Endodermal cell (in vitro differentiated cells): ENCODE results near the gene SLC24A1. TPM values are rescaled to one million over a fixed set of nuclear protein-coding genes. Genes with fewer than 3 reads are reported as not detected.

Experiments used
- DNase-seq: peaks from one replicate; pipeline ENCODE4 v3.0.0-alpha.2; 2017
- H3K27ac ChIP-seq: 2 replicates; pipeline ENCODE4 v1.5.1; 2013; ENCODE audit warnings: mild to moderate bottlenecking, low read depth, low read length, moderate library complexity
- H3K27me3 ChIP-seq: 2 replicates; pipeline ENCODE4 v1.6.1; 2013; ENCODE audit warnings: mild to moderate bottlenecking, low read length, moderate library complexity; ENCODE audit not compliant: insufficient read depth, control insufficient read depth, poor library complexity, severe bottlenecking
- H3K36me3 ChIP-seq: 2 replicates; pipeline ENCODE4 v1.7.0; 2013; ENCODE audit warnings: mild to moderate bottlenecking, low read length, moderate library complexity; ENCODE audit not compliant: control insufficient read depth, insufficient read depth
- H3K4me1 ChIP-seq: one replicate; pipeline ENCODE4 v1.7.0; 2013; ENCODE audit warnings: low read length; ENCODE audit not compliant: control insufficient read depth, insufficient read depth
- H3K4me3 ChIP-seq: 2 replicates; pipeline ENCODE4 v1.5.1; 2013; ENCODE audit warnings: mild to moderate bottlenecking, low read length, moderate library complexity
- H3K9ac ChIP-seq: 2 replicates; pipeline ENCODE4 v1.6.1; 2013; ENCODE audit warnings: mild to moderate bottlenecking, low read length, moderate library complexity; ENCODE audit not compliant: poor library complexity, severe bottlenecking; ENCODE audit errors: extremely low read depth
- H3K9me3 ChIP-seq: 2 replicates; pipeline ENCODE4 v1.6.1; 2013; ENCODE audit warnings: mild to moderate bottlenecking, low read length, moderate library complexity; ENCODE audit not compliant: control insufficient read depth
- H3K27ac Mint-ChIP-seq: 2 replicates; pipeline ENCODE4 v1.8.0; 2020; ENCODE audit warnings: mixed read lengths
- H3K27me3 Mint-ChIP-seq: 2 replicates; pipeline ENCODE4 v1.8.0; 2021; ENCODE audit warnings: mild to moderate bottlenecking, mixed read lengths; ENCODE audit not compliant: insufficient read depth
- H3K36me3 Mint-ChIP-seq: 2 replicates; pipeline ENCODE4 v1.8.0; 2020; ENCODE audit warnings: low read depth, mixed read lengths
- H3K4me1 Mint-ChIP-seq: 2 replicates; pipeline ENCODE4 v1.8.0; 2020; ENCODE audit warnings: mixed read lengths
- H3K4me3 Mint-ChIP-seq: 2 replicates; pipeline ENCODE4 v1.8.0; 2020; ENCODE audit warnings: mild to moderate bottlenecking, moderate library complexity, mixed read lengths
- H3K9me3 Mint-ChIP-seq: 2 replicates; pipeline ENCODE4 v1.8.0; 2020; ENCODE audit warnings: mild to moderate bottlenecking, mixed read lengths
- WGBS, 2 experiments: methylation state at CpG; one replicate each; pipeline versions ENCODE4 v1.1.5 to v1.1.7; 2013; ENCODE audit warnings: missing lambda C conversion rate in 2 of 2, mixed read lengths in 1 of 2; ENCODE audit not compliant: insufficient coverage in 1 of 2, insufficient read length in 1 of 2; 5-methylcytosine and 5-hydroxymethylcytosine counted together
- total RNA-seq, 2 donors: library from RNA; stranded (reverse); fragmentation: NEBNext Ultra II Directional in 1 of 2; extraction: Animal tissue kit (Norgen Biotek cat#: 25700) in 1 of 2; gene quantifications; 2 replicates in 1 of 2; 3 replicates in 1 of 2; pipeline ENCODE4 v1.2.1, GENCODE V29; 2021
- TF ChIP-seq, protein P1 (sequence below): fragments of 200-600 bp; sonication (generic); conservative IDR thresholded peaks from 2 replicates; pipeline ENCODE4 v1.5.0; 2021; ENCODE audit warnings: antibody characterized with exemption, mild to moderate bottlenecking

SLC24A1 gene
- total RNA-seq, 2 donors from 2014 or later: 12.0 to 14.2 TPM

DNA sequence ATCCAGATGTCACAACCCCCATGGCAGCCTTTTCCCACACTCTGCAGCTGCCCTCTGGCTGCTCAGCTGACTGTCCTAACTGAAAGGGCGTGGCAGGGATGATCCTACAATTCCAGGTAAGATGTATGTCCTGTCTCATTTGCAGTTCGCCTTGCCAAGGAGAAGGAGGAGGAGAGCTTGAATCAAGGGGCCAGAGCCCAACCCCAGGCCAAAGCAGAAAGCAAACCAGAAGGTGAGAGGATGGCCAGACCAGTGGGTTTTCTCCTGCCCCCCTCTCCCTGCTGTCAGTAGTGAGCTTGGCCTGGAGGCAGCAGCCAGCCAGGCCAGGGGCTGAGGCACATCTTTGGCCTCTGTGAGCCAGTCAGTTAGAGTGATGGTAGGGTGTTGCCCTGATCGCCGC lies 22.5 kb downstream of the SLC24A1 start:
- Mint-ChIP-seq H3K4me3 (no peak overlapping the region), H3K27ac (no peak overlapping the region), H3K9me3 (no peaks in the 10 kb centered on the region), H3K36me3 (no peaks in the 10 kb centered on the region), H3K27me3 (no peaks in the 10 kb centered on the region), H3K4me1 (peaks cover 5% of the 10 kb centered on the region)
- H3K9ac ChIP-seq: no peak overlapping the region
- no peaks in the 10 kb centered on the region for H3K9me3 ChIP-seq
- no peaks in the 10 kb centered on the region for H3K36me3 ChIP-seq
- TF ChIP-seq, protein P1, sequence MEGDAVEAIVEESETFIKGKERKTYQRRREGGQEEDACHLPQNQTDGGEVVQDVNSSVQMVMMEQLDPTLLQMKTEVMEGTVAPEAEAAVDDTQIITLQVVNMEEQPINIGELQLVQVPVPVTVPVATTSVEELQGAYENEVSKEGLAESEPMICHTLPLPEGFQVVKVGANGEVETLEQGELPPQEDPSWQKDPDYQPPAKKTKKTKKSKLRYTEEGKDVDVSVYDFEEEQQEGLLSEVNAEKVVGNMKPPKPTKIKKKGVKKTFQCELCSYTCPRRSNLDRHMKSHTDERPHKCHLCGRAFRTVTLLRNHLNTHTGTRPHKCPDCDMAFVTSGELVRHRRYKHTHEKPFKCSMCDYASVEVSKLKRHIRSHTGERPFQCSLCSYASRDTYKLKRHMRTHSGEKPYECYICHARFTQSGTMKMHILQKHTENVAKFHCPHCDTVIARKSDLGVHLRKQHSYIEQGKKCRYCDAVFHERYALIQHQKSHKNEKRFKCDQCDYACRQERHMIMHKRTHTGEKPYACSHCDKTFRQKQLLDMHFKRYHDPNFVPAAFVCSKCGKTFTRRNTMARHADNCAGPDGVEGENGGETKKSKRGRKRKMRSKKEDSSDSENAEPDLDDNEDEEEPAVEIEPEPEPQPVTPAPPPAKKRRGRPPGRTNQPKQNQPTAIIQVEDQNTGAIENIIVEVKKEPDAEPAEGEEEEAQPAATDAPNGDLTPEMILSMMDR: no peak
- DNase-seq: no peak
- no peaks in the 10 kb centered on the region for H3K27me3 ChIP-seq
- H3K27ac ChIP-seq: no peak overlapping the region
- H3K4me1 ChIP-seq: peaks cover 6% of the 10 kb centered on the region
- WGBS, 2 experiments: 95 to 100% methylated on average over 2 to 4 of the region's 4 CpGs
- H3K4me3 ChIP-seq: no peak overlapping the region

DNA sequence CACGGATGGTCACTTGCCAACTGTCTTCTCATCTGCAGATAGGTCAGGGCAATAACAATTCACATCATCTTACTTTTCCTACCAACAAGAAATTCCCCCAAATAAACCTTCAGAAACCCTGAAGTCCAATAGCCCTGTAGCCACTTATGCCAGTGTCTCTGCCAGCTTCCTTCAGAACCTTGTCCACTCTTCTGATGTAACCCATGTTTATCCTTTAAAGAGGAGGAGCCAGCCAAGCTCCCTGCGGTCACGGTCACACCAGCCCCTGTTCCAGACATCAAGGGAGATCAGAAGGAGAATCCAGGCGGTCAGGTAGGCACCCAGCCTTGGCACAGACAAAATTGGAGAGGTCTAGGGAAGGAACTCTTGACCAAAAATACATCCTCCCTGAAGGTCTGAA lies 23.7 kb downstream of the SLC24A1 start:
- Histone ChIP-seq H3K4me1 (peaks cover 6% of the 10 kb centered on the region), H3K4me3 (no peak overlapping the region), H3K36me3 (no peaks in the 10 kb centered on the region), H3K9me3 (no peaks in the 10 kb centered on the region), H3K27ac (no peak overlapping the region), H3K9ac (no peak overlapping the region), H3K27me3 (no peaks in the 10 kb centered on the region)
- TF ChIP-seq, protein P1: no peak
- WGBS, 2 experiments: 93 to 100% methylated on average over 3 to 4 of the region's 4 CpGs
- peaks cover 2% of the 10 kb centered on the region for H3K4me1 Mint-ChIP-seq
- H3K9me3 Mint-ChIP-seq: no peaks in the 10 kb centered on the region
- no peaks in the 10 kb centered on the region for H3K27me3 Mint-ChIP-seq
- no peak for DNase-seq
- H3K27ac Mint-ChIP-seq: no peak overlapping the region
- H3K36me3 Mint-ChIP-seq: no peaks in the 10 kb centered on the region
- H3K4me3 Mint-ChIP-seq: no peak overlapping the region

- Mint-ChIP-seq H3K27me3 (no peaks in the 10 kb centered on the region), H3K27ac (no peak overlapping the region), H3K36me3 (no peaks in the 10 kb centered on the region), H3K4me3 (no peak overlapping the region), H3K4me1 (peaks cover 2% of the 10 kb centered on the region), H3K9me3 (no peaks in the 10 kb centered on the region)
- H3K4me1 ChIP-seq: peaks cover 5% of the 10 kb centered on the region
- no peak overlapping the region for H3K27ac ChIP-seq
- 89 to 90% methylated on average over 4 of the region's 4 CpGs for whole genome bisulfite sequencing, 2 experiments
- TF ChIP-seq, protein P1: no peak
- no peak overlapping the region for H3K4me3 ChIP-seq
- H3K9ac ChIP-seq: no peak overlapping the region
- no peaks in the 10 kb centered on the region for H3K27me3 ChIP-seq
- H3K36me3 ChIP-seq: no peaks in the 10 kb centered on the region
- H3K9me3 ChIP-seq: no peaks in the 10 kb centered on the region
- DNase-seq: no peak
These were observed 24.7 kb downstream of the SLC24A1 start for GRCh38 chr15:65646486-65646885.
